ENCODE data around the gene FMN2.

FMN2 gene

GRCh38 chr1:240420766-240421165 is 329.1 kb downstream of the FMN2 start:
- no peak for TF ChIP-seq CTCF (IDR thresholded peaks at IDR 0.05; ENCODE audit: low read depth, low read length)
- no peak overlapping the region for H3K4me3 ChIP-seq (replicated peaks in 1 of 2; ENCODE audit: low read depth in 2 of 2, low read length in 2 of 2)
- DNase-seq (ENCODE audit: low read depth in 2 of 2): no peak

GRCh38 chr1:240423246-240423924 is 331.7 kb downstream of the FMN2 start:
- no peak overlapping the region for H3K4me3 ChIP-seq (replicated peaks in 1 of 2; ENCODE audit: low read depth in 2 of 2, low read length in 2 of 2)

GRCh38 chr1:240424740-240425464 is 333.2 kb downstream of the FMN2 start:
- no peak for TF ChIP-seq CTCF (IDR thresholded peaks at IDR 0.05; ENCODE audit: low read depth, low read length)
- DNase-seq (ENCODE audit: low read depth in 2 of 2): peak in 1 of 2 donors; percentile 7
- H3K4me3 ChIP-seq (replicated peaks in 1 of 2; ENCODE audit: low read depth in 2 of 2, low read length in 2 of 2): no peak overlapping the region

More at GRCh38 chr1:240423246-240423924, 331.7 kb downstream of the FMN2 start:
- TF ChIP-seq CTCF (IDR thresholded peaks at IDR 0.05; ENCODE audit: low read depth, low read length): no peak
- no peak for DNase-seq (ENCODE audit: low read depth in 2 of 2)

GRCh38 chr1:240426051-240426450 is 334.4 kb downstream of the FMN2 start:
- no peak for DNase-seq (ENCODE audit: low read depth in 2 of 2)
- no peak overlapping the region for H3K4me3 ChIP-seq (replicated peaks in 1 of 2; ENCODE audit: low read depth in 2 of 2, low read length in 2 of 2)
- no peak for TF ChIP-seq CTCF (IDR thresholded peaks at IDR 0.05; ENCODE audit: low read depth, low read length)

- no peak for TF ChIP-seq CTCF (IDR thresholded peaks at IDR 0.05; ENCODE audit: low read depth, low read length)
- DNase-seq (ENCODE audit: low read depth in 2 of 2): no peak
- H3K4me3 ChIP-seq (replicated peaks in 1 of 2; ENCODE audit: low read depth in 2 of 2, low read length in 2 of 2): no peak overlapping the region
Observed at GRCh38 chr1:240435996-240436566, 344.4 kb downstream of the FMN2 start.

GRCh38 chr1:240441669-240442068 is 350.0 kb downstream of the FMN2 start:
- DNase-seq (ENCODE audit: low read depth in 2 of 2): no peak
- no peak for TF ChIP-seq CTCF (IDR thresholded peaks at IDR 0.05; ENCODE audit: low read depth, low read length)
- H3K4me3 ChIP-seq (replicated peaks in 1 of 2; ENCODE audit: low read depth in 2 of 2, low read length in 2 of 2): no peak overlapping the region

Measured in cardiac fibroblast (primary cell).